Suprapubic skin (tissue), 4 donors: ENCODE results near the gene ZNF423. TPM values are rescaled to one million over a fixed set of nuclear protein-coding genes. Genes with fewer than 3 reads are reported as not detected.
A peak's percentile ranks its signal among the peaks of the same experiment; 100 is the strongest.

ENCODE experiments used
- DNase-seq, 2 donors: peaks; one replicate each; pipeline ENCODE4 v3.0.0-alpha.2; 2019; ENCODE audit warnings: low spot score in 2 of 2
- H3K27ac ChIP-seq: fragments of 200-600 bp; sonication (generic); one replicate; pipeline ENCODE4 v1.5.1; 2019
- H3K27me3 ChIP-seq: fragments of 200-600 bp; sonication (generic); one replicate; pipeline ENCODE4 v1.5.1; 2019
- H3K36me3 ChIP-seq: fragments of 200-600 bp; sonication (generic); one replicate; pipeline ENCODE4 v1.5.1; 2019
- H3K4me1 ChIP-seq: fragments of 200-600 bp; sonication (generic); one replicate; pipeline ENCODE4 v1.5.1; 2019
- H3K4me3 ChIP-seq: fragments of 200-600 bp; sonication (generic); one replicate; pipeline ENCODE4 v1.5.1; 2019; ENCODE audit warnings: mild to moderate bottlenecking
- H3K9me3 ChIP-seq: fragments of 200-600 bp; sonication (generic); one replicate; pipeline ENCODE4 v1.5.1; 2019
- EP300 ChIP-seq: sonication (generic); formaldehyde crosslinking; IDR thresholded peaks from one replicate; pipeline ENCODE4 v1.6.1; 2017; ENCODE audit warnings: antibody characterized with exemption
- POLR2A ChIP-seq, 2 donors: fragments of 450-650 bp; IDR thresholded peaks; one replicate each; pipeline ENCODE4 v1.6.1; 2017; ENCODE audit warnings: antibody characterized with exemption in 2 of 2, mild to moderate bottlenecking in 2 of 2, moderate library complexity in 2 of 2
- POLR2AphosphoS5 ChIP-seq, 3 donors: sonication (generic); formaldehyde crosslinking; IDR thresholded peaks; one replicate each; pipeline ENCODE4 v1.6.1; 2017; ENCODE audit warnings: antibody characterized with exemption in 3 of 3
- WGBS: methylation state at CpG from one replicate; pipeline ENCODE4 v1.1.5; 2018; 5-methylcytosine and 5-hydroxymethylcytosine counted together
- total RNA-seq, 4 donors: library from RNA; depleted of rRNA; stranded (reverse); fragments of >200 nt; gene quantifications; one replicate each; pipeline ENCODE4 v1.1.0, GENCODE V29; 2016
- TF ChIP-seq, protein P1 (sequence below), 2 donors: fragments of 200-600 bp in 1 of 2; fragments of 450-650 bp in 1 of 2; sonication (generic) in 1 of 2; IDR thresholded peaks; one replicate each; pipeline ENCODE4 v1.5.1; 2016 to 2019; ENCODE audit warnings: antibody characterized with exemption in 2 of 2, mild to moderate bottlenecking in 1 of 2, moderate library complexity in 1 of 2

Gene ZNF423
- total RNA-seq, 4 donors from 2014 or later, result 1.3 to 5.3 (median 1.9) TPM

DNA sequence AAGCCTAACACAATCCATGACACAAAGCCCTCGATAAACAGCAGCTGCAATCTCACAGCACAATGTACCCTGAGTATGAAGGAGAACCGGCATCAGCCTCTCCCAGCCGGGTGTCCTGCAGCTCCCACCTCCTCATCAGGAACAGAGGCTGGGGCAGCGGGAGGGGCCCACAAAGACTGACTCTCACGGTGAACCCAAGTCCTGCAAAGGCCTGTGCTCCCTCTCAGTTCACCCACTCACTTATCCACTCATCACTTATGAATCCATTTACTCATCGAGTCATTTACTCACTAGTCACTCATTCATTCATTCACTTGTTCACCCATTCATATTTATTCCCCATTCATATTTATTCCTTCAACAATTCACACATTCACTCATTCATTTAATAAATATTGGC is 11.6 kb downstream of the ZNF423 start:
- H3K27ac ChIP-seq, result no peak overlapping the region

DNA sequence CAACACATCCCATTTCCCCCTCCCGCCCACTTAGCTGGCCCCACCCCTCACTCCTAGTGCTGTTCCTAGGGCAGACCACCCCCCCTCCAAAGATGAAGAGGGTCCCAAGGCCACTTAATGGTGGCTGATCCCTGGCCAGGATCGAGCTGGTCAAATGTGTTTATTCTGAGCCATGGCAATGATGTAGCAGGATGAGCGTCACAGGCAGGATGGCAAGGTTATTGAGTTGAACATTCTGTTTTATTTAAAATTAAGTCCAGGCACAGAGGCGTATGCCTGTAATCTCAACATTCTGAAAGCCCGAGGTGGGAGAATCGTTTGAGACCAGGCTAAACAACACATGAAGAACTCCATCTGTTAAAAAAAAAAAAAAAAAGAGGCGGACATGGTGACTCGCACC is 12.2 kb downstream of the ZNF423 start:
- WGBS, result 76% methylated on average over 8 of the region's 8 CpGs
- no peaks in the 10 kb centered on the region for H3K36me3 ChIP-seq
- TF ChIP-seq POLR2AphosphoS5 (IDR thresholded peaks at IDR 0.05), result no peak
- TF ChIP-seq, protein P1, sequence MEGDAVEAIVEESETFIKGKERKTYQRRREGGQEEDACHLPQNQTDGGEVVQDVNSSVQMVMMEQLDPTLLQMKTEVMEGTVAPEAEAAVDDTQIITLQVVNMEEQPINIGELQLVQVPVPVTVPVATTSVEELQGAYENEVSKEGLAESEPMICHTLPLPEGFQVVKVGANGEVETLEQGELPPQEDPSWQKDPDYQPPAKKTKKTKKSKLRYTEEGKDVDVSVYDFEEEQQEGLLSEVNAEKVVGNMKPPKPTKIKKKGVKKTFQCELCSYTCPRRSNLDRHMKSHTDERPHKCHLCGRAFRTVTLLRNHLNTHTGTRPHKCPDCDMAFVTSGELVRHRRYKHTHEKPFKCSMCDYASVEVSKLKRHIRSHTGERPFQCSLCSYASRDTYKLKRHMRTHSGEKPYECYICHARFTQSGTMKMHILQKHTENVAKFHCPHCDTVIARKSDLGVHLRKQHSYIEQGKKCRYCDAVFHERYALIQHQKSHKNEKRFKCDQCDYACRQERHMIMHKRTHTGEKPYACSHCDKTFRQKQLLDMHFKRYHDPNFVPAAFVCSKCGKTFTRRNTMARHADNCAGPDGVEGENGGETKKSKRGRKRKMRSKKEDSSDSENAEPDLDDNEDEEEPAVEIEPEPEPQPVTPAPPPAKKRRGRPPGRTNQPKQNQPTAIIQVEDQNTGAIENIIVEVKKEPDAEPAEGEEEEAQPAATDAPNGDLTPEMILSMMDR (IDR thresholded peaks at IDR 0.05), result no peak
- no peak for TF ChIP-seq POLR2A (IDR thresholded peaks at IDR 0.05)
- TF ChIP-seq EP300, result no peak
- no peak overlapping the region for H3K27ac ChIP-seq
- no peak for DNase-seq
- no peaks in the 10 kb centered on the region for H3K9me3 ChIP-seq
- no peak overlapping the region for H3K4me3 ChIP-seq
- H3K4me1 ChIP-seq, result peaks cover 3% of the 10 kb centered on the region
- peaks cover 9% of the 10 kb centered on the region for H3K27me3 ChIP-seq

More for the DNA sequence above, 11.6 kb downstream of the ZNF423 start:
- Histone ChIP-seq H3K4me1 (no peaks in the 10 kb centered on the region), H3K9me3 (no peaks in the 10 kb centered on the region), H3K27me3 (peaks cover 3% of the 10 kb centered on the region), H3K4me3 (no peak overlapping the region), H3K36me3 (no peaks in the 10 kb centered on the region)
- DNase-seq, result no peak
- WGBS, result 86% methylated on average over 6 of the region's 6 CpGs
- no peak for TF ChIP-seq POLR2A (IDR thresholded peaks at IDR 0.05)
- TF ChIP-seq, protein P1 (IDR thresholded peaks at IDR 0.05), result no peak
- TF ChIP-seq POLR2AphosphoS5 (IDR thresholded peaks at IDR 0.05), result no peak
- TF ChIP-seq EP300, result no peak

DNA sequence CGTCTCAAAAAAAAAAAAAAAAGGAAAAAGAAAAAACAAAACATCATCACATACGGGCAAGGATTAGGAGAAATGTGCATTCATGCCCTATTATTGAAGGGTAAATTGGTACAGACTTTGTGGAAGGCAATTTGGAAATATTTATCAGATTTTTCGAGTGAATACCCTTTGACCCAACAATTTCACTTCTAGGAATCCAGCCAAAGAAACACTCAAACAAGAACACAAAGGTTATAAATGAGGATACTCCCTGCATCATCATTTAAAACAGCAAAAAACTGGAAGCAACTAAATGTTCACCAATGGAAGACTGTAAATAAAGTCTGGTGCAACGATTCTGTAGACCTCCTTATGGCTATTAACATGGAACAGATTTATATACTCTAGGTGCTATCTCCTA is 12.9 kb downstream of the ZNF423 start:
- Histone ChIP-seq H3K27ac (no peak overlapping the region), H3K36me3 (no peaks in the 10 kb centered on the region), H3K4me1 (peaks cover 11% of the 10 kb centered on the region), H3K4me3 (no peak overlapping the region), H3K9me3 (no peaks in the 10 kb centered on the region), H3K27me3 (peaks cover 17% of the 10 kb centered on the region)
- 46% methylated on average over 4 of the region's 4 CpGs for WGBS
- DNase-seq, result no peak
- no peak for TF ChIP-seq POLR2A (IDR thresholded peaks at IDR 0.05)
- TF ChIP-seq POLR2AphosphoS5 (IDR thresholded peaks at IDR 0.05), result no peak
- TF ChIP-seq, protein P1 (IDR thresholded peaks at IDR 0.05), result no peak
- TF ChIP-seq EP300, result no peak

DNA sequence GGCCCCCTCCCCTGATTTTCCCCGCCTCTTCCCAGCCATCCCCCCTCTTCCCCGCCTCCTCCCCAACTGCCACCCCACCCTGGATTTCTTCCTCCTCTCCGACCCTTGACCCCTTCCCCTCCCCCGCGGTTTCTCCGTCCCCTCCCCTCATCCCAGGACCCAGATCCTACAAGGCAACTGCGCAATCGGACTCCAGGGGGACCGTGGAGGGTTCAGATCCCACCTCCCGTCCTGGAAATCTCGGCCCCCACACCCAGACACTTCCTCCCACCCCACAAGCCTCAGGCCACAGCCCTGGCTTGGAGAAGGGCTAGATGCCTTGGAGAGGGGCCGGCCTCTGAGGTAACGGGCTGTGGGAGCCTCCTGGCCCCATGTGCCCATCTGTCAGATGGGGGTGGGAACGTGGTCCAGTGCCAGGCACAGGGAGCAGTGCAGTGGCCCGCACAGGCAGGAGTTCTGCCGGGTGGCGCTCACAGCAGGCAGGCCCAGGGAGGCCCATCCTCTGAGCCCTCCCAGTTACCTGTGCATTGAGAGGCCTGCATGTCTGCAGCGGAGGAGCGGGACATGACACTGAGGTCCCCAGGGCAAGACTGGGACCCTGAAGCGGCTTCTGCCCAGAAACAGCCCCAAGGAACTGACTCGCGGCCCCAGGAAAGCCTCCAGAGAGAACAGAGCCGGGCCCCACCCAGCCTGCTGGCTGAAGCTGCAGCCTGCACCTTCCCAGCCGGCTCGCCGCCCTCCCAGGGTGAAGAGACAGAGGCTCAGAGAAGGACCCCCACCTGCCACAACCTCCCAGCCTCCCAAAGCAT is 16.7 kb downstream of the ZNF423 start:
- Histone ChIP-seq H3K36me3 (no peaks in the 10 kb centered on the region), H3K4me1 (peaks cover 37% of the 10 kb centered on the region), H3K27me3 (peaks cover 18% of the 10 kb centered on the region), H3K9me3 (no peaks in the 10 kb centered on the region), H3K27ac (peak overlapping the region; percentile 74), H3K4me3 (peak overlapping the region; percentile 37)
- no peak for DNase-seq
- WGBS, result 34% methylated on average over 13 of the region's 26 CpGs
- TF ChIP-seq EP300 (no peak), POLR2AphosphoS5 (IDR thresholded peaks at IDR 0.05) (no peak), POLR2A (IDR thresholded peaks at IDR 0.05) (no peak)
- TF ChIP-seq, protein P1 (IDR thresholded peaks at IDR 0.05), result no peak

DNA sequence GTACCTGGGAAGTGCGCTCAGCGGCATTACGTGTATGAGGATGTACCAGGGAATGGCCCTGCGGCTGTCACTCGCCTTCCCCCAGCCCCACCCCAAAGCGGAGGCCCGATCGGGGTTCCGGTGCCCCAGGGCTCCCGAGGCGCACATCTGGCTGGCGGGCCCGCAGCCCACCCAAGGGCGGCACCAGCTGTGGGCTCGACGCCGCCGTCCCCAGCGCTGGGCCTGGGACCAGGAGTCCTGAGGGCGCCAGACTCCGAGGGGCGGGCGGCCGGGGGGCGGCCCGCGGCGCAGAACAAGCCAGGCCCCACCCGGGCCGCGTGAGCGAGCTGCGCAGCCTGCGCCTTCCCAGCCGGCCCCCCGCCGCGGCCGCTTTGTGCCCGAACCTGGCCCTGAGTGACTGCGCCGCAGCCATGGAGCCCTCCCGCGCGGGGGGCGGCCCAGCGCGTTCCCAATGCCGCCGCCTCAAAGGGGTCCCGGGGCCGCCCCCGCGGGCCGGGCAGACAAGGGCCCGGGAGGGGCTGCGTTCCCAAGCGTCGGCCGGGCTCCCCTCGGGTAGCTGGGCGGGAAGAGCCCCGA is 17.4 kb downstream of the ZNF423 start:
- no peak for DNase-seq
- Histone ChIP-seq H3K27me3 (peaks cover 18% of the 10 kb centered on the region), H3K36me3 (no peaks in the 10 kb centered on the region), H3K9me3 (no peaks in the 10 kb centered on the region), H3K4me3 (peak overlapping the region; percentile 37), H3K4me1 (peaks cover 44% of the 10 kb centered on the region), H3K27ac (peak overlapping the region; percentile 74)
- TF ChIP-seq POLR2AphosphoS5 (IDR thresholded peaks at IDR 0.05) (no peak), EP300 (no peak), POLR2A (IDR thresholded peaks at IDR 0.05) (no peak)
- TF ChIP-seq, protein P1 (IDR thresholded peaks at IDR 0.05), result no peak
- WGBS, result 0% methylated on average over 10 of the region's 63 CpGs
